ENCODE results near the gene HADHB.
A peak's percentile ranks its signal among the peaks of the same experiment; 100 is the strongest.

HADHB gene

GRCh38 chr2:26244309-26245230 is at the start of gene HADHB, which contains the start of gene HADHA:
Gene HADHB, plus strand, starts transcription at chr2:26244939. Its CDS starts 9,316 bp downstream, at chr2:26254255.
Gene HADHA, minus strand, starts transcription at chr2:26244632. Its CDS starts 36 bp downstream, at chr2:26244596.
- peak; percentile 81 to 96 (median 90) for DNase-seq
- intact Hi-C loops (cut with DNase I), result loop anchor here (10.0 kb wide), 2 partner anchors 70 to 100 kb away; partner anchors contain the start of genes ADGRF3, GAREM2 and SELENOI

- intact Hi-C loops (cut with DNase I), result no loop called here
- DNase-seq, result no peak
These were observed 49.4 kb upstream of the HADHB start for GRCh38 chr2:26195040-26195984.

- peak in 4 of 42 donors; percentile 24 to 64 (median 46) for DNase-seq
- intact Hi-C loops (cut with DNase I), result no loop called here
These were observed 47.9 kb upstream of the HADHB start for GRCh38 chr2:26196683-26197418.

GRCh38 chr2:26197516-26197915 is 47.2 kb upstream of the HADHB start:
- peak in 1 of 42 donors; percentile 16 for DNase-seq
- intact Hi-C loops (cut with DNase I), result no loop called here

GRCh38 chr2:26202981-26203490 is 41.7 kb upstream of the HADHB start:
- intact Hi-C loops (cut with DNase I), result no loop called here
- DNase-seq, result peak in 1 of 42 donors; percentile 4

GRCh38 chr2:26203906-26204305 is 40.8 kb upstream of the HADHB start:
- intact Hi-C loops (cut with DNase I), result no loop called here
- DNase-seq, result peak in 1 of 42 donors; percentile 35

- DNase-seq, result no peak
- intact Hi-C loops (cut with DNase I), result no loop called here
These were observed 32.7 kb upstream of the HADHB start for GRCh38 chr2:26212011-26212410.

- DNase-seq, result no peak
- intact Hi-C loops (cut with DNase I), result no loop called here
These were observed 30.0 kb upstream of the HADHB start for GRCh38 chr2:26214759-26215158.

- intact Hi-C loops (cut with DNase I), result no loop called here
- no peak for DNase-seq
These were observed 28.9 kb upstream of the HADHB start for GRCh38 chr2:26215833-26216232.

GRCh38 chr2:26216587-26216986 is 28.2 kb upstream of the HADHB start:
- intact Hi-C loops (cut with DNase I), result no loop called here
- no peak for DNase-seq

- DNase-seq, result no peak
- intact Hi-C loops (cut with DNase I), result no loop called here
These were observed 27.0 kb upstream of the HADHB start for GRCh38 chr2:26217720-26218119.

GRCh38 chr2:26223018-26223417 is 21.7 kb upstream of the HADHB start:
- intact Hi-C loops (cut with DNase I), result no loop called here
- DNase-seq, result peak in 1 of 42 donors; percentile 15

- intact Hi-C loops (cut with DNase I), result no loop called here
These were observed 20.6 kb upstream of the HADHB start for GRCh38 chr2:26224095-26224494.

GRCh38 chr2:26229595-26229994 is 15.1 kb upstream of the HADHB start:
- DNase-seq, result no peak
- intact Hi-C loops (cut with DNase I), result no loop called here

More at GRCh38 chr2:26224095-26224494, 20.6 kb upstream of the HADHB start:
- no peak for DNase-seq

- intact Hi-C loops (cut with DNase I), result no loop called here
- no peak for DNase-seq
These were observed 13.9 kb upstream of the HADHB start for GRCh38 chr2:26230806-26231205.

- intact Hi-C loops (cut with DNase I), result no loop called here
- DNase-seq, result no peak
These were observed 9.7 kb upstream of the HADHB start for GRCh38 chr2:26235089-26235488.

- intact Hi-C loops (cut with DNase I), result no loop called here
- DNase-seq, result no peak
These were observed 6.9 kb upstream of the HADHB start for GRCh38 chr2:26237868-26238267.

- intact Hi-C loops (cut with DNase I), result no loop called here
- DNase-seq, result no peak
These were observed 6.3 kb upstream of the HADHB start for GRCh38 chr2:26238311-26238958.

Data from head of caudate nucleus (tissue), 42 donors.